Measurements from ENCODE around the gene SASH3.

DNA sequence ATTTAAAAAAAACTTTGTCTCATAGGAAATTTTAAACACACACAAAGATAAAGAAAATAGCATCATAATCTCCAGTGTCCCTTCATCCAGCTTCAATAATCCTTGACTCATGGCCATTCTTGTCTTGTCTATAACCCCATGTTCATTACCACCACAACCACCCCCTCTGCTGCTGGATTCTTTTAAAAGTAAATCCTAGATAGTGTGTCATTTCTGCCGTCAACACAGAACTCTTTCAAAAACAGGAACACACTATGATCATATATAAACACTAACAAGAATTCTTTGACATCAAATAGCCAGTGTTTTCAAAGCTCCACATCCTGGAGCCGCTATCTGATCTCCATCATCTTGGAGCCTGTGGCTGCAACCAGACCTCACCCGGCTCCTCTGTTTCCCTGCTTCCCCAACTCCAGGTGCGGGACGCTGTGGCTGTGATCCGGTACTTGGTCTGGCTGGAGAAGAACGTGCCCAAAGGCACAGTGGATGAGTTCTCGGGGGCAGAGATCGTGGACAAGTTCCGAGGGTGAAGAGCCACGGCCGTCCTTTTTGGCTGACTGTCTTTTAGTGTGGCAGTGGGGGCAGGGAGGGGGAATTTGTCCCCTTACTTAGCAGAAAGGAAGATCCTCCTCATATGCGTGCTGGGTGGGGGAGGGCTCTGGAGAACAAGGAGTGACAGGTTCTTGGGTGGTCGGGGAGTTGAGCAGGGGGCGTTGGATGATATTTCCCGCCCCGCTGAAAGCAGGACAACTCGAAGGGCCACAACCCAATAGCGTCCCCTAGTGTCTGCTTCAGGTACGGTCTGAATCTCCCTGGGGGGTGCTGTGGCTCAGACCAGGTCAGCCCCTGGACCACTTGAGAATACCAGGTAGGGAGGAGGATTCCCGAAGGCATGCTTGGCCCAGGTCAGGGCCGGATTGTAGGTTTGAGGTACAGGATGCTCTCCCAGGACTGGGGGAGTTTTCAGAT lies 25.4 kb upstream of the SASH3 start:
- TF ChIP-seq, protein P1, sequence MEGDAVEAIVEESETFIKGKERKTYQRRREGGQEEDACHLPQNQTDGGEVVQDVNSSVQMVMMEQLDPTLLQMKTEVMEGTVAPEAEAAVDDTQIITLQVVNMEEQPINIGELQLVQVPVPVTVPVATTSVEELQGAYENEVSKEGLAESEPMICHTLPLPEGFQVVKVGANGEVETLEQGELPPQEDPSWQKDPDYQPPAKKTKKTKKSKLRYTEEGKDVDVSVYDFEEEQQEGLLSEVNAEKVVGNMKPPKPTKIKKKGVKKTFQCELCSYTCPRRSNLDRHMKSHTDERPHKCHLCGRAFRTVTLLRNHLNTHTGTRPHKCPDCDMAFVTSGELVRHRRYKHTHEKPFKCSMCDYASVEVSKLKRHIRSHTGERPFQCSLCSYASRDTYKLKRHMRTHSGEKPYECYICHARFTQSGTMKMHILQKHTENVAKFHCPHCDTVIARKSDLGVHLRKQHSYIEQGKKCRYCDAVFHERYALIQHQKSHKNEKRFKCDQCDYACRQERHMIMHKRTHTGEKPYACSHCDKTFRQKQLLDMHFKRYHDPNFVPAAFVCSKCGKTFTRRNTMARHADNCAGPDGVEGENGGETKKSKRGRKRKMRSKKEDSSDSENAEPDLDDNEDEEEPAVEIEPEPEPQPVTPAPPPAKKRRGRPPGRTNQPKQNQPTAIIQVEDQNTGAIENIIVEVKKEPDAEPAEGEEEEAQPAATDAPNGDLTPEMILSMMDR (IDR thresholded peaks at IDR 0.05; ENCODE audit: insufficient read depth, low read length, poor library complexity, severe bottlenecking): no peak
- no peak for TF ChIP-seq EZH2phosphoT487 (conservative IDR thresholded peaks at IDR 0.05; ENCODE audit: low read length)
